Keratinocyte (primary cell): ENCODE results near the gene RAB5IF.

ENCODE experiments used
- EZH2 ChIP-seq: IDR thresholded peaks from one replicate; pipeline ENCODE4 v1.6.1; 2012; ENCODE audit warnings: inconsistent platforms, mild to moderate bottlenecking, low read length, moderate library complexity
- TF ChIP-seq, protein P1 (sequence below), 3 experiments: IDR thresholded peaks in 1 of 3; conservative IDR thresholded peaks in 1 of 3; optimal IDR thresholded peaks in 1 of 3; 2 replicates in 2 of 3; 3 replicates in 1 of 3; pipeline versions ENCODE3 to v1.5.1; 2011; ENCODE audit warnings: low read length in 3 of 3, mild to moderate bottlenecking in 3 of 3, moderate library complexity in 2 of 3, control low read depth in 1 of 3, inconsistent platforms in 1 of 3; ENCODE audit not compliant: insufficient read depth in 2 of 3; ENCODE audit errors: extremely low read depth in 1 of 3

DNA sequence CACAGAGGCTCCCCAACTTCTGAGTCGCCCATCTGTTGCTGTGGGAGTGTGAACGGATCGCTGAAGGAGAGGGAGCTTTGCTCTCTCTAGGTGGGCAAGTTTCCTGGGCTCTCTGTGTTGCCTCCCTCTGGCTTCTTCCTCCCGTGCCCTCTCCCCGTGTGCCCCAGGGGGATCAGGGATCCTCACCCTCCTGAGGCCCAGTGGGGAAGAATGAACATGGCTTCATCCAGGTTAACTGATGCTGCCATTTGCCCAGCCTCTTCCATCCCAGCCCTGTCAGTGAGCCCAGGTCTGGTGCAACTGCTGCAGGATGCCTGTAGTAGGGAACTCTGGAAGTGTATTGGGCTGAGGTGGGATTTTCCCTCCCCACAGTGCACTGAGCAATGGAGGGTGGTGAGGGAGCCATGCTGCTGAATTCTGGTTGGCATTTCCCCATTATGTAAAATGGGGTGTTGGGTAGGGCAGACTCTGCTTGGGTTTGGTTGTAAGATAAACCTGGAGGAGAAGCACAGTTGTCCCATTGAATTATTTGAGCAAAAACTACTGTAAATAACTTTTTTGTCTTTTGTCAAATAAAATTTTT is 12.1 kb upstream of the RAB5IF start:
- TF ChIP-seq, protein P1, sequence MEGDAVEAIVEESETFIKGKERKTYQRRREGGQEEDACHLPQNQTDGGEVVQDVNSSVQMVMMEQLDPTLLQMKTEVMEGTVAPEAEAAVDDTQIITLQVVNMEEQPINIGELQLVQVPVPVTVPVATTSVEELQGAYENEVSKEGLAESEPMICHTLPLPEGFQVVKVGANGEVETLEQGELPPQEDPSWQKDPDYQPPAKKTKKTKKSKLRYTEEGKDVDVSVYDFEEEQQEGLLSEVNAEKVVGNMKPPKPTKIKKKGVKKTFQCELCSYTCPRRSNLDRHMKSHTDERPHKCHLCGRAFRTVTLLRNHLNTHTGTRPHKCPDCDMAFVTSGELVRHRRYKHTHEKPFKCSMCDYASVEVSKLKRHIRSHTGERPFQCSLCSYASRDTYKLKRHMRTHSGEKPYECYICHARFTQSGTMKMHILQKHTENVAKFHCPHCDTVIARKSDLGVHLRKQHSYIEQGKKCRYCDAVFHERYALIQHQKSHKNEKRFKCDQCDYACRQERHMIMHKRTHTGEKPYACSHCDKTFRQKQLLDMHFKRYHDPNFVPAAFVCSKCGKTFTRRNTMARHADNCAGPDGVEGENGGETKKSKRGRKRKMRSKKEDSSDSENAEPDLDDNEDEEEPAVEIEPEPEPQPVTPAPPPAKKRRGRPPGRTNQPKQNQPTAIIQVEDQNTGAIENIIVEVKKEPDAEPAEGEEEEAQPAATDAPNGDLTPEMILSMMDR (optimal IDR thresholded peaks at IDR 0.05 in 1 of 3, IDR thresholded peaks at IDR 0.05 in 1 of 3, conservative IDR thresholded peaks at IDR 0.05 in 1 of 3; ENCODE audit: extremely low read depth in 1 of 3, insufficient read depth in 2 of 3, low read length in 3 of 3), result no peak
- no peak for TF ChIP-seq EZH2
